IPS DF 6.9 (cell line): ENCODE data around the gene TPST1.

Experiments used
- DNase-seq: peaks from one replicate; pipeline ENCODE4 v3.0.0-alpha.2; 2013; ENCODE audit warnings: low read depth, low spot score
- H3K27ac ChIP-seq: one replicate; pipeline ENCODE4 v1.5.1; 2013; ENCODE audit warnings: low read length, control low read depth
- H3K27me3 ChIP-seq: 2 replicates; pipeline ENCODE4 v1.6.1; 2013; ENCODE audit warnings: mild to moderate bottlenecking, low read length; ENCODE audit not compliant: control insufficient read depth, insufficient read depth
- H3K36me3 ChIP-seq: 2 replicates; pipeline ENCODE4 v1.6.1; 2013; ENCODE audit warnings: low read length; ENCODE audit not compliant: control insufficient read depth, insufficient read depth
- H3K4me1 ChIP-seq: 2 replicates; pipeline ENCODE4 v1.6.1; 2013; ENCODE audit warnings: low read length; ENCODE audit not compliant: control insufficient read depth, insufficient read depth
- H3K4me3 ChIP-seq: 2 replicates; pipeline ENCODE4 v1.5.1; 2013; ENCODE audit warnings: mild to moderate bottlenecking, low read length
- H3K9me3 ChIP-seq: 2 replicates; pipeline ENCODE4 v1.6.1; 2013; ENCODE audit warnings: low read length, inconsistent platforms; ENCODE audit not compliant: control insufficient read depth, insufficient read depth
- WGBS: extraction: QIAGEN DNeasy Blood & Tissue Kit; methylation state at CpG from one replicate; pipeline ENCODE4 v1.1.7; 2013; ENCODE audit warnings: mixed read lengths, missing lambda C conversion rate; ENCODE audit not compliant: insufficient read length, insufficient coverage; 5-methylcytosine and 5-hydroxymethylcytosine counted together

The TPST1 gene

DNA sequence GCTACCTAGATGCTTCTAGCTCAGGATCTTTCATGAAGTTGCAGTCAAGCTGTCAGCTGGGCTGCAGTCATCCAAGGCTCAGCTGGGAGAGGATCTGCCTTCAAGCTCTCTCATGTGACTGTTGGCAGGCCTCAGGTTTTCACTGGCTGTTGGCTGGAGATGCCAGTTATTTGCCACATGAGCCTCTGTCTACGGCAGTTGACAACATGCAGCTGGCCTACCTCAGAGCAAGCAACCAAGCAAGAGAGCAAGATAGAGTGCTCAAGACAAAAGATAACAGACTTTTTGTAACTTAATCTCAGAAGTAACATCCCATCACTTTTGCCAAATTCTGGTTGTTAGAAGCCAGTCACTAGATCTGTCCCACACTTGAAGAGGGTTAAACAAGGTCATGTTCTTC is 125.8 kb downstream of the TPST1 start:
- no peaks in the 10 kb centered on the region for H3K9me3 ChIP-seq
- WGBS = no CpG with 5 or more reads among the region's 1 CpG
- no peak overlapping the region for H3K4me3 ChIP-seq
- no peak overlapping the region for H3K27ac ChIP-seq
- H3K4me1 ChIP-seq = no peaks in the 10 kb centered on the region
- no peaks in the 10 kb centered on the region for H3K36me3 ChIP-seq
- H3K27me3 ChIP-seq = no peaks in the 10 kb centered on the region
- DNase-seq = no peak

DNA sequence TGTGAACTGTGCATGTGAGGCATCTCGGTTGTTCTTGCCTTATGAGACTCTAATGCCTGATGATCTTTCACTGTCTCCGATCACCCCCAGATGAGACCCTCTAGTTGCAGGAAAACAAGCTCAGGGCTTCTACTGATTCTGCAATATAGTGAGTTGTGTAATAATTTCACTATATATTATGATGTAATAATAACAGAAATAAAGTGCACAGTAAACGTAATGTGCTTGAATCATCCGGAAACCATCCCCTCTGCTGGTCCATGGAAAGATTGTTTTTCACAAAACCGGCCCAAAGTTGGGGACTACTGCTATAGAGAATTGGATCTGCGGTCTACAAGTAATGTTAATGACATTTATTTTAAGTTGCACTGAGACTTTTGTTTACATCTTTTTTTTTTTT is 126.7 kb downstream of the TPST1 start:
- DNase-seq = no peak
- Histone ChIP-seq H3K4me1 (no peaks in the 10 kb centered on the region), H3K27ac (no peak overlapping the region), H3K4me3 (no peak overlapping the region), H3K9me3 (no peaks in the 10 kb centered on the region), H3K36me3 (no peaks in the 10 kb centered on the region), H3K27me3 (no peaks in the 10 kb centered on the region)
- no CpG with 5 or more reads among the region's 6 CpGs for WGBS

DNA sequence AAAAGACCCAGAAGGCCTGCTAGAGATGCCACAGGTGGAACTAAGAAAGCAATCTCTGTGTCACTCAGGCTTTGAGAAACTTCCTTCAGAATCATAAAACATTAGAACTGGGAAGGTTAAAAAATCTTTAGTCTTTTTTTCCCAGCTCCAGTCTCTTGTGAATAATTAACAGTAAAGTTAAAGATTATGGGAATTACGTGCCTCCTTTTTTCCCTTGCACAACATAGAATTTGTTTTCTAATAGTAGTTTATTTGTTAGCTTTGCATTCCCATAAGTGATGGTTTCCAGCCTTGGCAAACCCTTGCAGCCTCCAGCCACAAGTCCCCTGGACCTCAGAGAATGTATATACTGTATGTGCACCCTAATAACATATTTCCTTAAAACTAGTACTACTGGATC is 128.3 kb downstream of the TPST1 start:
- DNase-seq = no peak
- no peaks in the 10 kb centered on the region for H3K36me3 ChIP-seq
- H3K4me3 ChIP-seq = no peak overlapping the region
- no peaks in the 10 kb centered on the region for H3K27me3 ChIP-seq
- WGBS = no CpG with 5 or more reads among the region's 1 CpG
- H3K9me3 ChIP-seq = no peaks in the 10 kb centered on the region
- no peak overlapping the region for H3K27ac ChIP-seq
- no peaks in the 10 kb centered on the region for H3K4me1 ChIP-seq

DNA sequence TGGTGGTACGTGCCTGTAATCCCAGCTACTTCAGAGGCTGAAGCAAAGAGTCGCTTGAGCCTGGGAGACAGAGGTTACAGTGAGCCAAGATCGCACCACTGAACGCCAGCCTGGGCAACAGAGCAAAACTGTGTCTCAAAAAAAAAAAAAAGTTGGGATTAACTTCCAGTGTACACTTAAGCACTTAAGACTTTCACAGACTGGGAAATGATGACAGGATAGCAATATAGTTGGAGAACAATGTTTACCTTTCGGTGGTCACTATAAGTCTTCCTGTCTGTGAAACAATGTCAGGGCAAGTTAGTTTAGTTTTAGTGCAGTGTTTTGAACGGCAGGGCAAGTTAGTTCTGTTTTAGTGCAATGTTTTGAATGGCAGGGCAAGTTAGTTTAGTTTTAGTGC is 130.2 kb downstream of the TPST1 start:
- no peak for DNase-seq
- no peaks in the 10 kb centered on the region for H3K36me3 ChIP-seq
- no peaks in the 10 kb centered on the region for H3K4me1 ChIP-seq
- no peaks in the 10 kb centered on the region for H3K9me3 ChIP-seq
- no peak overlapping the region for H3K4me3 ChIP-seq
- H3K27me3 ChIP-seq = no peaks in the 10 kb centered on the region
- no CpG with 5 or more reads among the region's 6 CpGs for WGBS
- no peak overlapping the region for H3K27ac ChIP-seq

DNA sequence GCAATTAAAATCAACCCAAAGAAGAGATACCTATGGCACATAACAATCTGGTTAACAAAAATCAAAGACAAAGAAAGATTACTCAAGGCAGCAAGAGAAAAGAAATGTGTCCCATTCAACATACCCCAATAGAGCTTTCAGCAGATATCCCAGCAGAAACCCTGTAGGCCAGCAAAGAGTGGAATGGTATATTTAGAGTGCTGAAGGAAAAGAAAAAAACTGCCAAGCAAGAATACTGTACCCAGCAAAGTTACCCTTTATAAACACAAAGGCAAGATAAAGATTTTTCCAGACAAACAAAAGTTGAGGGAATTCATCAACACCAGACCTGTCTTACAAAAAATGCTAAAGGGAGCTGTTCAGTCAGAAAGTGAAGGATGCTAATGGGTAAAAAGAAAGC is 131.6 kb downstream of the TPST1 start:
- no peaks in the 10 kb centered on the region for H3K4me1 ChIP-seq
- H3K4me3 ChIP-seq = no peak overlapping the region
- H3K36me3 ChIP-seq = no peaks in the 10 kb centered on the region
- no peaks in the 10 kb centered on the region for H3K27me3 ChIP-seq
- H3K27ac ChIP-seq = no peak overlapping the region
- DNase-seq = no peak
- H3K9me3 ChIP-seq = no peaks in the 10 kb centered on the region

DNA sequence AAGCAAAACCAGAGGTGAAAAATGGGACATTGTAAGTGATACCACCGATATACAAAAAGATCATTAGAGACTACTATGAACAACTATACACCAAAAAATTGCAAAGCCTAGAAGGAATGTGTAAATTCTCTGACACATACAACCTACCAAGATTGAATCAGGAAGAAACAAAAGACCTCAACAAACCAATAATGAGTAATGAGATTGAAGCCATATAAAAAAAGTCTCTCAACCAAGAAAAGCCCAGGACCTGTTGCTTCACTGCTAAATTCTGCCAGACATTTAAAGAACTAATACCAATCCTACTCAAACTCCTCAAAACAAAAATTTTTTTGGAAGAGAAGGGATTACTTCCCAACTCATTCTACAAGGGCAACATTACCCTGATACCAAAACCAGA is 134.0 kb downstream of the TPST1 start:
- H3K36me3 ChIP-seq = no peaks in the 10 kb centered on the region
- no peak overlapping the region for H3K27ac ChIP-seq
- DNase-seq = no peak
- no CpG with 5 or more reads among the region's 1 CpG for WGBS
- H3K9me3 ChIP-seq = no peaks in the 10 kb centered on the region
- peaks cover 2% of the 10 kb centered on the region; the same call in 1 of the 2 replicates for H3K4me1 ChIP-seq
- H3K4me3 ChIP-seq = no peak overlapping the region
- no peaks in the 10 kb centered on the region for H3K27me3 ChIP-seq

DNA sequence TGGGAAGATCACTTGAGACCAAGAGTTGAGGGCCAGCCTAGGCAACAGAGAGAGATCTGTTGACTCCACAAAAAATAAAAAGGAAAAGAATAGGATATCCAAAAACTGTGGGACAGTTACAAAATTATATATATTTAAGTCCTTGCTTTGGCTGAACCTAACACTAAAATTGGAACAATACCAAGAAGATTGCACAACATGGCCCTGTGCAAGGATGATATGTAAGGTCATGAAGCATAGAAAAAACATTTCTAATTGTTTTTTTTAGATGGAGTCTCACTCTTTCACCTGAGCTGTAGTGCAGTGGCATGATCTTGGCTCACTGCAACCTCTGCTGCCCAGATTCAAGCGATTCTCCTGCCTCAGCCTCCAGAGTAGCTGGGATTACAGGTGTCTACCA is 139.0 kb downstream of the TPST1 start:
- WGBS = no CpG with 5 or more reads among the region's 1 CpG
- H3K4me3 ChIP-seq = no peak overlapping the region
- H3K36me3 ChIP-seq = no peaks in the 10 kb centered on the region
- H3K27me3 ChIP-seq = no peaks in the 10 kb centered on the region
- no peaks in the 10 kb centered on the region for H3K9me3 ChIP-seq
- peaks cover 2% of the 10 kb centered on the region; the same call in 1 of the 2 replicates for H3K4me1 ChIP-seq
- no peak overlapping the region for H3K27ac ChIP-seq
- DNase-seq = no peak

DNA sequence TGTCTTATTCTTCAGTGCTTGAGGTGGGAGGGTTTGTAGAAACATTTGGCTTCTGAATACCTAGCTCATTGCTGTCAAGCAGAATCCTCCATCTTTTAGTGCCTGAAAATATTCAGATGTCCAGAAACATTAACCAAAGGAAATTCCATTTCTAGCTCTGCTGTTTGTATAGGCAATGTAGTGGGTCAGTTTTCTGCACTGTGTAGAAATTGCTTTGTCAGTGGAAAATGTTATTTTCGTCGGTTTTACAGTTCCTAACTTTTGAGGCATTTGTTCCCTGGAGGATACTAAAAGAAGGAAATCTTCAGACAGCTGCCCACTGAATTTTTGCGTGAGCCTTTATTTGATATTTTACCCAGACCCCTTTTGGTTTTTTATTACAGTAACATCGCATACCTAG is 143.4 kb downstream of the TPST1 start:
- DNase-seq = no peak
- Histone ChIP-seq H3K27ac (no peak overlapping the region), H3K27me3 (no peaks in the 10 kb centered on the region), H3K4me1 (no peaks in the 10 kb centered on the region), H3K9me3 (no peaks in the 10 kb centered on the region), H3K4me3 (no peak overlapping the region), H3K36me3 (no peaks in the 10 kb centered on the region)
- no CpG with 5 or more reads among the region's 4 CpGs for WGBS

DNA sequence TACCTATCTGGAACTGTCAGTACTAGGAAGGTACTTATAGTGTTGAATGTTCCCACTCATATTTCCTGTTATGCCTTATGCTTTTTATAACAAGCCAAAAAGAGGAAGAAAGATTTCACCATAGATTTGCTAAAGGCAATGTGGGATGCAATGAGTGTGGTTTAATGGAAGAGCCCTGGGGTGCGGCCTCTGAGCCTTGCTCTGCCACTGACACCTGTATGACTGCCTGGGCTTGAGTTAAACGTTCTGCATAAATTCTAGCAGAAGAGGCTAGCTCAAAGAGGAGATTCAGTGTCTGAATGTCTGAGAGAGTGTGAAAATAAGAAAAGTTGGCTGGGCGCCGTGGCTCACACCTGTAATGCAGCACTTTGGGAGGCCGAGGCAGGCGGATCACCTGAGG is 143.8 kb downstream of the TPST1 start:
- Histone ChIP-seq H3K4me3 (no peak overlapping the region), H3K27me3 (no peaks in the 10 kb centered on the region), H3K4me1 (no peaks in the 10 kb centered on the region), H3K36me3 (no peaks in the 10 kb centered on the region), H3K9me3 (no peaks in the 10 kb centered on the region), H3K27ac (no peak overlapping the region)
- WGBS = no CpG with 5 or more reads among the region's 6 CpGs
- no peak for DNase-seq

DNA sequence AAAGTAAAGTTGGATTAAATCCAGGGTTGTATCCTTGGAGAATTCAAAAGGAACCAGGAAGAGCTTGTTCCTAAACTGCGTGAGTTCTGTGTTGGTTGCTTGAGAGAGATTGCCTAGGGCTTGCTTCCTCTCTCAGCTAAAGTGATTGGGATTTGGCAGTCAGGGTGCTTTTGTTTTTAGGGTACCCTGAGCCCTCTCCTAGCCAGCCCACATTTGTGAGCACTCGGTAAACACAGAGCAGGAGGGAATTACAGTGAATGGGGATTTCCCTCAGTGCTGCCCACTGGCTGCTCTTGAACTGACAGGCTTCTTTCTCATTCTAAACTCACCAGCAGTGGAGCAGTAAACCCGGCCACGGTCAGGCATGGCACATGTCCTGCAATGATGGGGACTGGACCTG is 146.9 kb downstream of the TPST1 start:
- H3K36me3 ChIP-seq = no peaks in the 10 kb centered on the region
- peak; percentile 1 for DNase-seq
- no peak overlapping the region for H3K4me3 ChIP-seq
- no peaks in the 10 kb centered on the region for H3K9me3 ChIP-seq
- H3K27me3 ChIP-seq = no peaks in the 10 kb centered on the region
- H3K27ac ChIP-seq = no peak overlapping the region
- WGBS = no CpG with 5 or more reads among the region's 4 CpGs
- H3K4me1 ChIP-seq = no peaks in the 10 kb centered on the region

DNA sequence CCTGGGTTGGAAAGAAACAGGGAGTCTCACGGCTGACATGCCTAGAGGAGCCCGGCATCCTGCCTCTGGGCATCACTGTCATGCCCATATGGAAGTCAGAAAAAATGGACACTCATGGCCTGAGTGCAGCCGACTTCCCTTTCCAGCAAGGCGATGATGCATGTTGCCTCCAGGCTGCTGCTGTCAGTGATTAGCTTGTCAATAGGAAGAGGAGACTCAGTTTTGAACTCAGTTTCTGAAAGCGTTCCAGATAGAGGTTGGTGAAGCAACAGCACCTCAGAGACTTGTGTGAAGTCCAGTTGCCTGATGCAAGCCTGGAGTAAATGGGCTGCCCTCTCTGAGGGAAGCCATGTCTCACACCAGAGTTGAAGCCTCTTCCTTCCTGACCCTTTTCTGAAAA is 148.4 kb downstream of the TPST1 start:
- Histone ChIP-seq H3K36me3 (no peaks in the 10 kb centered on the region), H3K9me3 (no peaks in the 10 kb centered on the region), H3K4me3 (no peak overlapping the region), H3K27ac (no peak overlapping the region), H3K27me3 (no peaks in the 10 kb centered on the region), H3K4me1 (no peaks in the 10 kb centered on the region)
- no peak for DNase-seq
- WGBS = no CpG with 5 or more reads among the region's 5 CpGs
